Smooth muscle cell of the brain vasculature (primary cell): ENCODE data around the gene RINT1.
"Not testable (repeated sequence)": the region's sequence is repeated elsewhere in the genome, so short reads cannot be mapped to it uniquely, and the experiment has no call there.

Experiments used
- DNase-seq: peaks from one replicate; pipeline ENCODE4 v3.0.0-alpha.2; 2012; ENCODE audit warnings: low read depth, low spot score

RINT1 gene

DNA sequence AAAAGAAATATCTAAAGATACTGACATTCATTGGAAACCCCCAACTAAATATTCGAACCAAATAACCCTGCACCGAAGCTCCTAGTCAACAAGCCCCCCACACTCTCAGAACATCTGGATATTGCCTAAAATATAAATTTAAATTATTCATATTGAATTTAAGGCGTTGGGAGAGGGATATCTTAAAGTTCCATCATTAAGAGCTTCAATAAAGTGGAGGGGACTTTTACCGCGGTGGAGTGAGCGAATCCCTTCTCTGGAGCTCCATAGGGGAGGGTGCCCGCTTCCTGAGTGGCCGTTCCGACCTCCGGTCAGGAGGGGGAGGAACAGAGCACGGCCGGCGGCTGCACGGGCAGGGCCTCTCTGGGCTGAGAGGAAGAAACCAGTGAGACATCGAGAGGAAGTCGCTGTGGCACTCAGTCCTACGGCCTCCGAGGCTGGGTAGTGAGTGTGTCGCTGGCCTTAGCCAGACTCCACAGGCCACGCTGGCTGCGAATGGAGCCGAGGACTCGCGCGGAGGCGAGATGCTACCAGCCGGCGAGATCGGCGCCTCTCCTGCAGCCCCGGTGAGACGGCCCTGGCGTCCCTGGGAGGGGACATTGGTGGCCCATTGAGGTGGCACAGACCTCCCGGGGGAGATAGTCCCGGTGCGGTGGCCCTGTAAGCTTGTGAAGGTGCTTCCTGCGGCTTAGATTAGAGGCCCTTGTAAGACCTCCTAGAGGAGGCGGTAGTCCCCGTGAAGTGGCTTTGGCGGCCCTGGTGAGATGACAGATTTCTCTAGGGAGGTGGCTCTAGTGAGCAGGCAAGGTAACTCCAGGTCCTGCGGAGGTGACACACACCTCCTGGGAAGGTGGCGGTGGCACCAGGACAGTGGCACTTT is at the start of gene RINT1:
Gene RINT1 (plus strand): TSS at position 410 of the 880 bp plus-strand sequence. CDS start 115 bp downstream, at position 525.
- peak; percentile 65 for DNase-seq

DNA sequence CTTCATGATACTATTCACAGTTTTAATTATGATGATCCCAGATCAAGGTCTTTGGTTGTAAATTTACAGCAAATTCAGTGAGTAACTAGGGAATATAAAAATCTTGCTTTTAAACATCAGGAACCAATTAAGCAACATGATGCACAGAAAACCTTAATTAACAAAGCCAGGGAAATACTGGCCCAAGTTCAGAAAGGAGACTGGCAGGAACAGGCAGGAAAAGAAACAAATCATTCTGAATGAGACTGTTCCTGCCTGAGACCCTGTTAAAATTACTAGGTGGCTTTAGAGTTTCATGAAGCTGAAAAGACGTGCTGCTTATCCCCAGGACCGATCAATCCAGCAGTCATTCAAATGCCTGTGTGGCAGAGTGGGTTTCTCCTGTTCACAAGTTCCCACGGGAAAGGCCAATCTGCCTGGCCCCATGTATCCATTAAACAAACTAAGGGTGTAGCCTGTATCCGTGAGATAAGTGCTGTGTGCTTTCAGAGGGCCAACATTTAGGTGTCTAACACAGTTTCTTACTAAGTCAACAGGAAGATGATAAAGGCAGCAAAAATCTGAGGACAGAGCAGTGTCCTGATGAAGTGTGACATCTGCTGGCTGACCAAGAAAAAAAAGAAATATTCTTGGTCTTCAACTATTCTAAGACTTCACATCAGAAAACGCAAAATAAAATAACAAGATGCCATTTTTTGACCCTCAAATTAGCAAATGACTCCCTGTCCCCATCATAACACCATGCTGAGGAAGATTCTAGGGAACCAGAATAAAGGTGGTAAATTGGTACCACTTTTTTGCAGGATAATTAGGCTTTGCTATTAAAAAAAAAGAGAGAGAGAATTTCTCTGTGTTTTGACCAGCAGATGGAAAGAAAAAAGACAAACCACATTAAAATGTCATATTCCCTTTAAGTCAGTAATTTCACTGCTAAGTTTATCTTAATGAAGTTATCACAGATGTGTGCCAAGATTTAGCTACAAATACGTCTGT is 44.1 kb upstream of the RINT1 start:
- peak; percentile 39 for DNase-seq

DNA sequence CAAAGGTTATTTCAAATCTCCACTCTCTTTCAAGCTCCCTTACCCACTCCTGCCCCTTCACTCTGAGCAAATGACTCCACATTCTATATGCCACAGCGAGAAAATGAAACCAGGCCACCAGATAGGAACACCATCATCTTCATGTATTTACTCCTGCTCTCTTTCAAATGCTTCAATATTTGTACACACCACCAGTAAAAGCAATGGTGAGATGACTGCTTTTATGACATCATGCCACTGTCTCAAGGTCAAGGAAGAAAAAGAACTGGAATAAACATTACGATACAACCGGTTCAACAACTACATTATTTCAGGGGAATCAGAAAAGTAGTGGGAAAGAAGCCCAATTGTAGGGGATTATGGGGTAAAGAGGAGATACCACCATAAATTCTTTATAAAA is 42.6 kb upstream of the RINT1 start:
- DNase-seq, result no peak

DNA sequence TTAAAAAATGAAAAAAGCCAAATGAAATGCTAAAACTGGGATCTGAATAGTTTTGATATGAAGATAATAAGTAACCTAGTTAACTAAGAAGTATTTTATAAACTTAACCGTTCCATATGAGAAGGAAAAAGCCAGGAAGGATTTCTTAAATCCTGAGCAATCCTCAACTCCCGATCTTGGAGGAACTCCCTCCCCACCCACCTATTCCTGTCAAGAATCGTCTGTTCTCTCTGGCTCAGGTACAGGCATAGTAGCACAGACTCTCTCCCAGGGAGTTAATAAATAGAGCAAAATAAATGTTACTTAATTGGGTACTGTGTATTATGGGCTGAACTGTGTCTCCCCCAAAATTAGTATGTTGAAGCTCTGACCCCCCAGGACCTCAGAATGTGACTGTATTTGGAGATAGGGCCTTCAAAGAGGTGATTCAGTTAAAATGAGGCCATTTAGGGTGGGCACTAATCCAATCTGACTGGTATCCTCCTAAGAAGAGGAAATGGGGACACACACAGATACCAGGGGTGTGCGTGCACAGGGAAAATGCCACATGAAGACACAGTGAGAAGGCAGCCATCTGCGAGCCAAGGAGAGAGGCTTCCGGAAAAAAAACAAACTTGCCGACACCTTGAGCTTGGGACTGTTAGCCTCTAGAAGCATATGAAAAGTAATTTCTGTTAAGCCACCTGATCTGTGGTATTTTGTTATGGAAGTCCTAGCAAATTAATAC is 38.6 kb upstream of the RINT1 start:
- DNase-seq, result no peak

DNA sequence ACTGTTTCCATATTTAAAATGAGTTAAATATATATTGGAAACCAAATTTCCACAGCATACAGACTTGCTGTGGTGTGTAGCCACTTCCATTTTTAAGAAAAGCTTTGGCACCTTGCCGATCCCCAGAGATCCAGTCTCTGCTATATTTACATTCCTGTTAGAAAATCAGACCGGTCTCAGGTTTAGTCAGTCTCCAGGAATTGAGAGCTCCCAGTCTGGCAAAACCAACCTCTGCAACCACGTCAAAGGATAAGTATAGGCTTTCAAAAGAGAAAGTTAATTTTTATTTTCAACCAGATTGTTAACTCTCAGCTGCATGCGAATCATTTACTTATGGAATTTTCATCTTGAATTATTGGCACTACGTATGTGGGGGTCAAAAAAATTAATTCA is 38.1 kb upstream of the RINT1 start:
- no peak for DNase-seq

DNA sequence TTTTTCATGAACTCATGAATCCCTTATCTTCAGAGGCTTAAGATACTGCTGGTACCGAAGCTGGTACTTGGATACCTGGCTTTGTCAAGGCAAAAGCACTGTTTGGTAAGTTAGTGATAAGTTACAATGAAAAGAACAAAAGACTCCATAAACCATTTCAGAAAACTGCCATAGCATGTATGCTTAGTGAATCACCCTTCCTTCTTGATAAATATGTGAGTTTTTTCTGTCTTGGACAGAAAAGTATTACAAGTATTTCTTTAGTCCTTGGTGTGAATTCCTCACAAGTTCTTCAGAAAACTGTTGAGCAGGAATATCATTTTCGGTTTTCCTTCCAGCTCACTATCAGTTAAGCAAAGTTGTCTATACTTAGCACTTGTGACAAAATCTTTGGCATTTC is 35.5 kb upstream of the RINT1 start:
- no peak for DNase-seq

DNA sequence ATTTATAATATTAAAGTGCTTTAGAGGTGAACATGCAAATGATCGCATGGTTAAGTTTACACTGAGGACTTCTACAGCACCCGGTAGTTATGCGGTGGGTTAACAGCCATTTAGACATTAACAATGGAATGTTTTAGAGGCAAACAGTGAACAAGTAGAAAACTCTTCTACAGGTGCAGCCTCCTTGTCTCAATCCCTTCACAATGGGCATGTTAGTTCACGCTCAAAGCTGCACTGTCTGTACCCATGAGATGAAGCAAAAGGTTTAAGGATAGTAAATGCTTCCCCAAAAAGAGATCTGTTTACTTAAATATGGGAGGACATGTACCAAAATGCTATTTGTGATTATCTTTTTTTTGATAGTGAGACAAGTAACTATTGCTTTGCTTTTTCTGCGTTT is 35.0 kb upstream of the RINT1 start:
- DNase-seq, result no peak

DNA sequence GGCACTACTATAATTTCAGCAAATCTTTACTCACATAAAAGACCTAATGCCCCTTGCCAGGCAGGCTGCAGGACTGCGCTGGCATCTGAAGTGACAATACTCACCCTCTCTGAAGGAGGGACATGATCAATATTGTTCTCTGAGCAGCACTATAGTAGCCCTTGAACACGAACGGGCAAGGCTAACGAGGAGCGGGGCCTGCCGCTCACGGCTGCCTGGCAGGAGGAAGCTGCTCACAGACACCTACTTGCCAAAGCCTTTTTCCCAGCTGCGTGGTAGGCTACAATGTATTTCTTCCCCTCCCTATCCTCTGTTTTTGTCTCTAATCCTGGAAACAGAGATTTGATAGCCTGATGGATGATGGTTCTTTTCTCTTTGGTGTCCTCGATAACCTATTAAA is 29.8 kb upstream of the RINT1 start:
- DNase-seq, result no peak

DNA sequence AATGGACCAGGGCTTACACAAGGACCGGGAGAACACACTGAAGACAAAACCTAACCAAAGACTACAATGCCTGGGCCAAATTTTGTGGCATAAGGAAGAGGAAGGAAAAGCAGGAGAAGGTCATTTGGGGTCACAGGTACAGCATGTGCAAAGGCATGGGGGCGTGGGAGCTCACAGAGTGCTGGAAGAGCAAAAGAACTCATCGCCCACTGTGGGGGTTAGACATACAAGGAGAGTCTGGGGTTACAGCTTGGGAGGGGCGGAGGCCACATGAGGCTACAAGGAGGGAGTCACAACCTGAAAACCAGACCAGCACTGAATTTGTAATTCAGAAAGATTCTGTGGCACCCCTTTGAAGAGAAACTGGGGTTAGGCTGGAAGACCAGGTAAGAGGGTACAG is 19.6 kb upstream of the RINT1 start:
- no peak for DNase-seq

DNA sequence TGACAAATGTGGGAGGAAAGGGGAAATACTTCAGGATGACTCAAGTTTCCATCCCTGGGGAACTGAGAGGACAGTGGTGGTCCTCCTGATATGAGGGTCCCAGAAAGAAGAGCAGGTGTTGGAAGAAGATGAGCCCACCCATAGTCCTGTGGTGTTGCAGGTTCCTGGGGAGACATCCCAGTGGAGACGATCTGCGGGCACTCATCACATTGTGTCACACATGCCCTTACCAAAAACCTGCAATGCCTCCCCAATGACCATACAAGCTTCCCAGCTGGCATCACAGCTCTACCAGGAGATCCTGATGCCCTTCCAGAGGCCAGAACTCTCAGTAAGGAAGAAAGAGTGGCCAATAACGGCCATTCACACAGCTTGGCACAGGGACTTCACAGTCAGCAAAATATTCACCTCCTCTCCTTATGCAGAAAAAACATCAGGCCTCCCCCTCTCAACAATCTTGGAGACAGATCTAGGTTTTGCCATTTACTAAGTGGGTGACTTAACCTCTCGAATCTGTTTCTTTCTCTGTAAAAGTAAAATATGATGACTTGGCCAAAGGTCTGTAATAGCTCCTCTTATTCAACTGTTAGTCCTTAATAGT is 19.0 kb upstream of the RINT1 start:
- no peak for DNase-seq

DNA sequence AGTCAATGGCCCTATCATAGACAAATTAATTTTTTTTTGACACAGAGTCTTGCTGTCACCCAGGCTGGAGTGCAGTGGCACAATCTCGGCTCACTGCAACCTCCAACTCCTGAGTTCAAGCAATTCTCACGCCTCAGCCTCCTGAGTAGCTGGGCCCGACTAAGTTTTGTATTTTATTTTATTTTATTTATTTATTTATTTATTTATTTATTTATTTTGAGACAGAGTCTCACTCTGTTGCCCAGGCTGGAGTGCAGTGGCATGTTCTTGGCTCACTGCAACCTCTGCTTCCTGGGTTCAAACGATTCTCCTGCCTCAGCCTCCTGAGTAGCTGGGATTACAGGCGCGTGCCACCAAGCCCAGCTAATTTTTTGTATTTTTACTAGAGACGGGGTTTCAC is 16.4 kb upstream of the RINT1 start:
- not testable (repeated sequence) for DNase-seq

DNA sequence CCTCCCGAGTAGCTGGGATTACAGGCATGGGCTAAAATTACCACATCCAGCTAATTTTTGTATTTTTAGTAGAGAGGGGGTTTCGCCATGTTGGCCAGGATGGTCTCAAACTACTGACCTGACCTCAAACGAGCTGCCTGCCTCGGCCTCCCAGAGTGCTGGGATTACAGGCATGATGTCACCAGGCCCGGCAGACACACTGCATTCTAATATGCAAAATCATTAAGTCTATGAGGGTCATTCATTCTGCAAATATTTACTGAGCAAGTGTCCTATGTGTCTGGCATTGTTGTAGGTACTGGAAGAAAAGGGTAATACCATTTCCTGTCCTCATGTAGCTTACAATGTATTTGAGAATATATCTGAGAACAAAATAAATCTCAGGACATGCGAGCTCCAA is 12.6 kb upstream of the RINT1 start:
- no peak for DNase-seq

DNA sequence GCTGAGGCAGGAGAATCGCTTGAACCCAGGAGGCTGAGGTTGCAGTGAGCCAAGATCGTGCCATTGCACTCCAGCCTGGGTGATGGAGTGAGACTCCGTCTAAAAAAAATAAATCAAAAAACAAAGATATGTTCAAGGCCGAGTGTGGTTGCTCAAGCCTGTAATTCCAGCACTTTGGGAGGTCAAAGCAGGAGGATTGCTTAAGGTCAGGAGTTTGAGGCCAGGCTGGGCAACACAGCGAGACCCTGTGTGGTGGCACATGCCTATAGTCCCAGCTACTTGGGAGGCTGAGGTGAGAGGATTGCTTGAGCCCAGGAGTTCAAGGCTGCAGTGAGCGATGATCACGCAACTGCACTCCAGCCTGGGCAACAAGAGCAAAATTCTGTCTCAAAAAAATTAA is 11.4 kb upstream of the RINT1 start:
- not testable (repeated sequence) for DNase-seq

DNA sequence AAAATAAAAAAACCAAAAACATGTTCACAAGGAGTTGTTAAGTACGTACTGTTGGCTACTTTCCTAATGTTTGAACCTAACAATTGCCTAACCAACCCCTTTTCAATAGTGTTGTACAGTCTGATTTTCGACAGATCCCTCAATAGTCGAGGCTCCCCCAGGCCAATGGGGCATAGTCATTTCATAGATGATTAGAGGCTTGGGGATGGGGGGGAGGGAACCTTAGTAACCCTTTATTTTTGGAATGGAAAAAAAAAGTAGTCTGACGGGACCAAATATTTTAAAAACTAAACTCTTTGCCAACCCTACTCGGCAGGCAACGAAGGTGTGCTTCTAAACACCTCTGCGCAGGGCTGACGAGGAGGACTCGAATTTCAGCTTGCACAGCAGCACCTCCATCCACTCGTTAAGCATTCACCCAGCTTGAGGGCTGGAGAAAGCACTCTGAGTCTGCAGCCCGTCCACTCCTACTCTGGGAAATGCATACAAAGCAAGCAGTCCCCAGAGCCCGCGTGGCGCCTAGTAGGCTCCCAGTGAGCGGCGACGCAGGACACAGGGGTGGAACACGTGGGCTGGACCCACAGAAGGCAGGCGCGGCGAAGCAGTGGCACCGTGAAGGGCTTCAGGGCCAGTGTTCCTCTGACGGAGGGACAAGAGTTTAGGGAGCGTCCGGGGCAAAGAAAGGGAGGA is 10.8 kb upstream of the RINT1 start:
- DNase-seq, result no peak

DNA sequence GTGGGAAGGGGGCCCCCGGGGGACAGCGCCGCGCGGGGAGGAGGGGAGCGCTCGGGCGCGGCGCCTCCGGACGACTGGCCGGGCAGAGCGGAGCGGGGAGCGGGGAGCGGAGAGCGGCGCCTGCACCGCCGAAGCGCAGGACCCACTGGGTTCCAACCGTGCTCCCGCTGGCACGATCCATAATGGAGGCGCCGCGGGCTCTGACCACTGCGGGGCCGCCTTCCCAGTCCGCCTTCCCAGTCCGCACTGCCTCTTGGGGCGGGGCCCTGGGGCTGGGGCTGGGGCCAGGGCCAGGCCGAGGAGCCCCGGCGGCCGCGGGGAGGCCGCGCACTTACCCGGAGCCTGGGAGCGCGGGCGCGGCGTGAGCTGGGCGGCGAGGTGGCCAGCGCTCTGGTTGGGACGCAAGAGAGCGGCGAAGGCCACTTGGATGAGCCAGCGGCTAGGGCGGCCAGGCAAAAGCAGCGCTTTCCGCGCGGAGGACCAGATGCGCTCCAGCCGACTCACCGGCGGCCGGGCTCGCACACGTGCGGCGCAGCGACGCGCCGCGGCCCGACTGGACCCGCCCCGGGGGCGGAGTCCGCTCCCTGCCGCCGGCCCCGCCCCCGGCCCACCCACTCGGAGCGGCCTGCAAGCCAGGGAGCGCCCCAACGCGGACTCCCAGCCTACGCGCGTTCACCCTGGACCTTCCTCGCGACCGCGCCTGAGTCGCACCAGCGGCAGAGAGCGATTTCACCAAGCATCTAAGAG is 10.1 kb upstream of the RINT1 start, which contains the start of gene PUS7:
Gene PUS7 (minus strand): TSS at position 555 of the 747 bp plus-strand sequence. CDS start 13,759 bp downstream, outside the sequence.
- DNase-seq, result peak; percentile 78

DNA sequence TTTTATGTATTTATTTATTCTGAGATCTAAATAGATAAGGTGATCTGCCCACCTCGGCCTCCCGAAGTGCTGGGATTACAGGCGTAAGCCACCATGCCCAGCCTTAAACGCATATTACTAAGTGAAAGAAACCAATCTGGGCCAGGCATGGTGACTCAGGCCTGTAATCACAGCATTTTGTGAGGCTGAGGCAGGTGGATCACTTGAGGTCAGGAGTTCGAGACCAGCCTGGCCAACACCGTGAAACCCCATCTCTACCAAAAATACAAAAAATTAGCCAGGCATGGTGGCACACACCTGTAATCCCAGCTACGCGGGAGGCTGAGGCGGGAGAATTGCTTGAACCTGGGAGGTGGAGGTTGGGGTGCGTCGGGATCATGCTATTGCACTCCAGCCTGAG is 7.6 kb upstream of the RINT1 start:
- DNase-seq, result not testable (repeated sequence)

DNA sequence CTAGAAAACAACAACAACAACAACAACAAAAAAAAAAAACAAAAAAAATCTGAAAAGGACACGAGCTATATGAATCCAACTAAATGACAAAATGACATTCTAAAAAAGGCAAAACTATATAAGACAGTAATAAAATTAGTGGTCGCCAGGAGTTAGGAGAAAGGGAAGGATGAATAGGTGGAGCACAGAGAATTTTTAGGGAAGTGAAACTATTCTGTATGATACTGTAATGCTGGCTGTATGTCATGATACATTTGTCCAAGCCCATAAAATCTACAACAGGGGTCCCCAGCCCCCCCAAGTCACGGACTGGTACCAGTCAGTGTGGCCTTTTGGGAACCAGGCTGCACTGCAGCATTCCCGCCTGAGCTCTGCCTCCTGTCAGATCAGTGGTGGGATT is 7.2 kb upstream of the RINT1 start:
- no peak for DNase-seq

DNA sequence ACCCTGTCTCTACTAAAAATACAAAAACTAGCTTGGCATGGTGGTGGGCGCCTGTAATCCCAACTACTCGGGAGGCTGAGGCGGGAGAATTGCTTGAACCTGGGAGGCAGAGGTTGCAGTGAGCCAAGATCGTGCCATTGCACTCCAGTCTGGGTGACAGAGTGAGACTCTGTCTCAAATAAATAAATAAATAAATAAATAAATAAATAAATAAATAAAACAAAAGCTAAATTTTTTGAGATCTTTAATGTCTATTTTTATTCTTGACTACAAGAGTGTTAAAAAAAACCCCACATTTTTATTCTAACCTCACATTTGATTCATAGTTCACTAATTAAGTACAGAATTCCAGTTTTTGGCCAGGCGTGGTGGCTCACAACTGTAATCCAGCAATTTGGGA is 4.3 kb upstream of the RINT1 start:
- DNase-seq, result not testable (repeated sequence)

DNA sequence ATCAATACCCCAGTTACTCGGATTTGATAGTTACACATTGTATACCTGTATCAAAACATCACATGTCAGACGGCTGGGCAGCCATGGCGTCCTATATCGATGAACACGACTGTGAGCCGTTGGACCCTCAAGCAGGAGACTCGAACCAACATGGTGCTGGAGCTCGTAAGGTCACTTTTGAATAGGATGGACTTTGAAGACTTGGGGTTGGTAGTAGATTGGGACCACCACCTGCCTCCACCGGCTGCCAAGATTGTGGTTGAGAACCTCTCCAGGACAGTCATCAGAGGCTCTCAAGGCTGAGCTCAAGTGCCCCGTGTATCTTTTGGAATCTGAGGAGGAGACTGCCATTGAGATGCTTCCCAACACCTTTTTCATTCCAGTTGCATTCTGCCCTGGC is 1.9 kb upstream of the RINT1 start:
- no peak for DNase-seq

DNA sequence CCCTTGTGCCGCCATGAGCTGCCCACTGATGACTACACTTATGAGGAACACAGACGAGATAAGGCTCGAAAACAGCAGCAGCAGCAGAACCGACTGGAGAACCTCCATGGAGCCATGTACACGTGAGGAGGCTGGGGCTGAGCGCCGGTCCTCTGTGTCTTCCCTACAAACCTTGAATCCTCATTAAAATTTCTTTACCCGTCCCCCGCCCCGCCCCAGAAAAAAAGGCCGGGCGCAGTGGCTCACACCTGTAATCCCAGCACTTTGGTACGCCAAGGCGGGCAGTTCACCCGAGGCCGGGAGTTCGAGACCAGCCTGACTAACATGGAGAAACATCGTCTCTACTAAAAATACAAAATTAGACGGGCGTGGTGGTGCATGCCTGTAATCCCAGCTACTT is 1.5 kb upstream of the RINT1 start:
- no peak for DNase-seq
